Suprapubic skin (tissue), 4 donors: ENCODE results near the gene FGF12.

Source experiments
- EP300 ChIP-seq: sonication (generic); formaldehyde crosslinking; IDR thresholded peaks from one replicate; pipeline ENCODE4 v1.6.1; 2017; ENCODE audit warnings: antibody characterized with exemption
- POLR2A ChIP-seq, 2 donors: fragments of 450-650 bp; IDR thresholded peaks; one replicate each; pipeline ENCODE4 v1.6.1; 2017; ENCODE audit warnings: antibody characterized with exemption in 2 of 2, mild to moderate bottlenecking in 2 of 2, moderate library complexity in 2 of 2
- POLR2AphosphoS5 ChIP-seq, 3 donors: sonication (generic); formaldehyde crosslinking; IDR thresholded peaks; one replicate each; pipeline ENCODE4 v1.6.1; 2017; ENCODE audit warnings: antibody characterized with exemption in 3 of 3
- TF ChIP-seq, protein P1 (sequence below), 2 donors: fragments of 200-600 bp in 1 of 2; fragments of 450-650 bp in 1 of 2; sonication (generic) in 1 of 2; IDR thresholded peaks; one replicate each; pipeline ENCODE4 v1.5.1; 2016 to 2019; ENCODE audit warnings: antibody characterized with exemption in 2 of 2, mild to moderate bottlenecking in 1 of 2, moderate library complexity in 1 of 2

DNA sequence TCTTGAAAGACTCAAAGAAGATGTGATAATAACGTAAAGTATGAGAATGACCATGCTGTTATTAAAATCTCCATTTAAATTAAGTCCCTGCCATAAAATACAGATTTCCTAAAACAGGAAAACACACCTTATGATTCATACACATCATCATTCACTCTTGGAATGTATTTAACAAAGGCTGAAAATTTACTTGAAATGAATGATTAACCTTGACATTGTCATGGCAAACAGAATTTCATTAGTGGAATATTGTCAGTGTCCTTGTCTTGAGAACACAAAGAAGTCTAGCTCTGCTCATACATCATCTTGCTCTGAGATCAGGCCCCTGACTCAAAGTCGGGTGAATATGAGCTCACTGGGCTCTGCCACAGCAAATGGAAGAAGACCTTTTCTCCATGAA is 313.9 kb downstream of the FGF12 start:
- TF ChIP-seq, protein P1, sequence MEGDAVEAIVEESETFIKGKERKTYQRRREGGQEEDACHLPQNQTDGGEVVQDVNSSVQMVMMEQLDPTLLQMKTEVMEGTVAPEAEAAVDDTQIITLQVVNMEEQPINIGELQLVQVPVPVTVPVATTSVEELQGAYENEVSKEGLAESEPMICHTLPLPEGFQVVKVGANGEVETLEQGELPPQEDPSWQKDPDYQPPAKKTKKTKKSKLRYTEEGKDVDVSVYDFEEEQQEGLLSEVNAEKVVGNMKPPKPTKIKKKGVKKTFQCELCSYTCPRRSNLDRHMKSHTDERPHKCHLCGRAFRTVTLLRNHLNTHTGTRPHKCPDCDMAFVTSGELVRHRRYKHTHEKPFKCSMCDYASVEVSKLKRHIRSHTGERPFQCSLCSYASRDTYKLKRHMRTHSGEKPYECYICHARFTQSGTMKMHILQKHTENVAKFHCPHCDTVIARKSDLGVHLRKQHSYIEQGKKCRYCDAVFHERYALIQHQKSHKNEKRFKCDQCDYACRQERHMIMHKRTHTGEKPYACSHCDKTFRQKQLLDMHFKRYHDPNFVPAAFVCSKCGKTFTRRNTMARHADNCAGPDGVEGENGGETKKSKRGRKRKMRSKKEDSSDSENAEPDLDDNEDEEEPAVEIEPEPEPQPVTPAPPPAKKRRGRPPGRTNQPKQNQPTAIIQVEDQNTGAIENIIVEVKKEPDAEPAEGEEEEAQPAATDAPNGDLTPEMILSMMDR (IDR thresholded peaks at IDR 0.05) = no peak
- TF ChIP-seq POLR2AphosphoS5 (IDR thresholded peaks at IDR 0.05) = no peak
- no peak for TF ChIP-seq POLR2A (IDR thresholded peaks at IDR 0.05)
- no peak for TF ChIP-seq EP300
